Trophoblast cell (in vitro differentiated cells and primary cell): ENCODE data around the gene OR6C70.
"Not testable (repeated sequence)": the region's sequence is repeated elsewhere in the genome, so short reads cannot be mapped to it uniquely, and the experiment has no call there.

Source experiments
- DNase-seq, 2 donors: peaks; one replicate each; pipeline ENCODE4 v3.0.0-alpha.2; 2016
- H2AFZ ChIP-seq: 2 replicates; pipeline ENCODE4 v1.6.1; 2013; ENCODE audit warnings: low read length, moderate library complexity, mild to moderate bottlenecking; ENCODE audit not compliant: insufficient read depth, poor library complexity
- H2AK5ac ChIP-seq: 2 replicates; pipeline ENCODE4 v1.6.1; 2013; ENCODE audit warnings: mild to moderate bottlenecking, low read length
- H2BK120ac ChIP-seq: 2 replicates; pipeline ENCODE4 v1.6.1; 2013; ENCODE audit warnings: low read length, mild to moderate bottlenecking, moderate library complexity; ENCODE audit not compliant: insufficient read depth, poor library complexity
- H2BK12ac ChIP-seq: 2 replicates; pipeline ENCODE4 v1.6.1; 2013; ENCODE audit warnings: mild to moderate bottlenecking, low read length, moderate library complexity
- H2BK5ac ChIP-seq: 2 replicates; pipeline ENCODE4 v1.6.1; 2013; ENCODE audit warnings: low read length, low read depth, moderate library complexity, mild to moderate bottlenecking; ENCODE audit not compliant: poor library complexity
- H3K14ac ChIP-seq: 2 replicates; pipeline ENCODE4 v1.6.1; 2013; ENCODE audit warnings: mild to moderate bottlenecking, low read length
- H3K18ac ChIP-seq: 2 replicates; pipeline ENCODE4 v1.6.1; 2013; ENCODE audit warnings: mild to moderate bottlenecking, low read length
- H3K23ac ChIP-seq: 2 replicates; pipeline ENCODE4 v1.6.1; 2013; ENCODE audit warnings: low read length
- H3K27ac ChIP-seq: 2 replicates; pipeline ENCODE4 v1.5.1; 2013; ENCODE audit warnings: low read depth, mild to moderate bottlenecking, inconsistent platforms, low read length, moderate library complexity
- H3K27me3 ChIP-seq: 2 replicates; pipeline ENCODE4 v1.6.1; 2013; ENCODE audit warnings: inconsistent platforms, mild to moderate bottlenecking, low read length, moderate library complexity; ENCODE audit not compliant: insufficient read depth
- H3K36me3 ChIP-seq, 2 experiments: 1 replicate in 1 of 2; 2 replicates in 1 of 2; pipeline ENCODE4 v1.6.1; 2013; ENCODE audit warnings: low read length in 2 of 2, mild to moderate bottlenecking in 2 of 2, moderate library complexity in 1 of 2; ENCODE audit not compliant: insufficient read depth in 2 of 2, control insufficient read depth in 1 of 2
- H3K4ac ChIP-seq: 2 replicates; pipeline ENCODE4 v1.6.1; 2013; ENCODE audit warnings: low read depth, mild to moderate bottlenecking, low read length, moderate library complexity
- H3K4me1 ChIP-seq, 2 experiments: 1 replicate in 1 of 2; 2 replicates in 1 of 2; pipeline ENCODE4 v1.6.1; 2013; ENCODE audit warnings: low read length in 2 of 2, mild to moderate bottlenecking in 2 of 2, moderate library complexity in 1 of 2; ENCODE audit not compliant: insufficient read depth in 2 of 2, control insufficient read depth in 1 of 2
- H3K4me2 ChIP-seq: 2 replicates; pipeline ENCODE4 v1.6.1; 2013; ENCODE audit warnings: inconsistent platforms, mild to moderate bottlenecking, low read length, moderate library complexity
- H3K4me3 ChIP-seq: 2 replicates; pipeline ENCODE4 v1.5.1; 2013; ENCODE audit warnings: mild to moderate bottlenecking, low read depth, low read length, inconsistent platforms
- H3K79me1 ChIP-seq: one replicate; pipeline ENCODE4 v1.6.1; 2013; ENCODE audit warnings: low read length
- H3K79me2 ChIP-seq: 2 replicates; pipeline ENCODE4 v1.6.1; 2013; ENCODE audit warnings: low read length, mild to moderate bottlenecking; ENCODE audit not compliant: control insufficient read depth, insufficient read depth, poor library complexity
- H3K9ac ChIP-seq: 2 replicates; pipeline ENCODE4 v1.6.1; 2013; ENCODE audit warnings: mild to moderate bottlenecking, low read length
- H3K9me3 ChIP-seq: 2 replicates; pipeline ENCODE4 v1.6.1; 2013; ENCODE audit warnings: low read depth, mild to moderate bottlenecking, control low read depth, inconsistent platforms, low read length; ENCODE audit not compliant: insufficient read depth
- H4K12ac ChIP-seq: 2 replicates; pipeline ENCODE4 v1.6.1; 2013; ENCODE audit warnings: low read depth, mild to moderate bottlenecking, low read length, moderate library complexity
- H4K8ac ChIP-seq: 2 replicates; pipeline ENCODE4 v1.6.1; 2013; ENCODE audit warnings: low read depth, mild to moderate bottlenecking, low read length, moderate library complexity
- H4K91ac ChIP-seq: one replicate; pipeline ENCODE4 v1.6.1; 2013; ENCODE audit warnings: low read depth, mild to moderate bottlenecking, low read length, moderate library complexity
- WGBS: extraction: QIAGEN DNeasy Blood & Tissue Kit; methylation state at CpG from one replicate; pipeline ENCODE4 v1.1.7; 2013; ENCODE audit warnings: missing lambda C conversion rate; ENCODE audit not compliant: insufficient read length, insufficient coverage; ENCODE audit errors: extremely low coverage; 5-methylcytosine and 5-hydroxymethylcytosine counted together

Gene OR6C70

DNA sequence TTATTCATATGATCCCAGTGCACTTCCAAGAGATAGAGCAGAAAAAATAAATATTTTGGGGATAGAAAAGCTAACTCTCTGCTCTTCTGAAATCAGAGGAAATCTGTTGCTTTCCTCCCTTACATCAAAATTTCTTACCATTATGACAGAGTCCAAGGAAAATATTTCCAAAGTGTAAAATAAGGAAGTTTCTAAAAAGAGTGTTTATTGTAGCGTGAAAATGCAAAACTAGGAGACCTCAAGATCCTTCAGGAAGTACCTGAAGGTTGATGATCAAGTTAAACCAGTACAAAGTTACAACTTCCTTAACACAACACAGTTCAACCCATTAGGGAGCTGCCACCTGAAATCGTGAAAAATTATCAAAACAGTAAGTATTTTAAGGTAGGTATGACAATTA, 26.2 kb downstream of the OR6C70 start, which contains the start of gene OR6C2:
TSS of gene OR6C2 (plus strand) at position 301 of the 400 bp plus-strand sequence. CDS start 8,138 bp downstream, outside the sequence.
- Histone ChIP-seq H3K79me2 (no peaks in the 10 kb centered on the region), H3K36me3 (no peaks in the 10 kb centered on the region), H3K79me1 (no peaks in the 10 kb centered on the region), H3K4me1 (no peaks in the 10 kb centered on the region), H3K23ac (no peak within 1 kb of the TSS), H2BK120ac (no peak within 1 kb of the TSS), H3K9ac (no peak within 1 kb of the TSS), H3K27me3 (no peaks in the 10 kb centered on the region), H3K9me3 (no peaks in the 10 kb centered on the region), H3K4ac (no peak within 1 kb of the TSS), H4K12ac (no peak within 1 kb of the TSS), H4K91ac (no peak within 1 kb of the TSS), H3K4me3 (no peak within 1 kb of the TSS), H3K14ac (no peak within 1 kb of the TSS), H4K8ac (no peak within 1 kb of the TSS), H3K4me2 (no peak within 1 kb of the TSS), H3K18ac (no peak within 1 kb of the TSS), H2BK5ac (no peak within 1 kb of the TSS), H2BK12ac (no peak within 1 kb of the TSS), H2AK5ac (no peak within 1 kb of the TSS), H2AFZ (no peak within 1 kb of the TSS), H3K27ac (no peak within 1 kb of the TSS)
- no CpG with 5 or more reads among the region's 2 CpGs for WGBS
- DNase-seq: no peak

DNA sequence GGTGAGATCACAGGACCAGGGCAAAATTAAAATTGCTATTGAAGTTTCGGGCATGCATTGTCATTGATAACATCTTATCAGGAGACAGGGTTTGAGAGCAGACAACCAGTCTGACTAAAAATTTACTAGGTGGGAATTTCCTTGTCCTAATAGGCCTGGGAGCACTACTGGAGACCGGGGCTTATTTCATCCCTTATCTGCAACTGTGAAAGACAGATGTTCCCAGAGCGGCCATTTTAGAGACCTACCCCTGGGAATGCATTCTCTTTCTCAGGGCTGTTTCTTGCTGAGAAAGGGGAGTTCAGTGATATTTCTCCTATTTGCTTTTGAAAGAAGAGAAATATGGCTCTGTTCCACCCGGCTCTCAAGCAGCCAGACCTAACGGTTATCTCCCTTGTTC, 28.7 kb downstream of the OR6C70 start:
- not testable (repeated sequence) for H3K27me3 ChIP-seq, H2BK120ac ChIP-seq, H3K4me1 ChIP-seq, H3K27ac ChIP-seq, H3K18ac ChIP-seq, H3K36me3 ChIP-seq, H3K23ac ChIP-seq, H2AFZ ChIP-seq, H3K9me3 ChIP-seq, H3K79me1 ChIP-seq, H3K4me2 ChIP-seq, DNase-seq, H4K91ac ChIP-seq, H3K79me2 ChIP-seq, H2AK5ac ChIP-seq, H3K4ac ChIP-seq, H3K14ac ChIP-seq, H3K9ac ChIP-seq, H2BK5ac ChIP-seq, H4K8ac ChIP-seq, H3K4me3 ChIP-seq, H4K12ac ChIP-seq, H2BK12ac ChIP-seq
- WGBS: no CpG with 5 or more reads among the region's 5 CpGs

- no peaks in the 10 kb centered on the region for H3K4me1 ChIP-seq
- no peaks in the 10 kb centered on the region for H3K9me3 ChIP-seq
- H2AK5ac ChIP-seq: no peak overlapping the region
- H3K79me2 ChIP-seq: no peaks in the 10 kb centered on the region
- no peaks in the 10 kb centered on the region for H3K79me1 ChIP-seq
- H3K4ac ChIP-seq: no peak overlapping the region
- no peak overlapping the region for H3K9ac ChIP-seq
- no peak overlapping the region for H2BK12ac ChIP-seq
- H3K4me2 ChIP-seq: no peak overlapping the region
- no CpG with 5 or more reads among the region's 1 CpG for WGBS
- H3K18ac ChIP-seq: no peak overlapping the region
- H3K27me3 ChIP-seq: no peaks in the 10 kb centered on the region
- no peak overlapping the region for H3K23ac ChIP-seq
- H4K8ac ChIP-seq: no peak overlapping the region
- no peak overlapping the region for H2BK5ac ChIP-seq
- no peak overlapping the region for H4K12ac ChIP-seq
- no peak overlapping the region for H3K4me3 ChIP-seq
- no peak overlapping the region for H3K27ac ChIP-seq
- no peak for DNase-seq
- no peak overlapping the region for H2AFZ ChIP-seq
- H4K91ac ChIP-seq: no peak overlapping the region
- no peak overlapping the region for H2BK120ac ChIP-seq
- H3K36me3 ChIP-seq: no peaks in the 10 kb centered on the region
- no peak overlapping the region for H3K14ac ChIP-seq
Observed at GRCh38 chr12:55428331-55429243, 41.4 kb downstream of the OR6C70 start.

DNA sequence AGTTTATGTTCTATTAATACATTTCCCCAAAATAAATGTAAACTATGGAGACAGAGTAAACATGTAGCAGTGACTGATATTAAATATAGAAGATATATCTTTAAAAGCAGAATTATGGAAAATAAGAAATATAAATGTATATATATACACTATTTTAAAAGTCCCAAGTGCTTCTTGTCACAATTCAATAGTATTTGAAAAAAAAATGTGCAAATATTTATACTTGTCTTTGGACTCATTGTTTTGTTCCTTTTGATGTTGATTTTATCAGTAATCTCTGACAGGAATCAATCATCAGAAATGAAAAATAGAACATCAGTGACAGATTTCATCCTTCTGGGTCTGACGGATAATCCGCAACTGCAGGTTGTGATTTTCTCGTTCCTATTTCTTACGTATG, 44.0 kb downstream of the OR6C70 start, which contains the start of gene OR6C76:
TSS of gene OR6C76 (plus strand) at position 301 of the 400 bp plus-strand sequence. CDS start at position 301, 0 bp downstream.
- Histone ChIP-seq H2BK120ac (no peak within 1 kb of the TSS), H3K36me3 (no peaks in the 10 kb centered on the region)

More for the DNA sequence above, 44.0 kb downstream of the OR6C70 start, which contains the start of gene OR6C76:
- H3K18ac ChIP-seq: no peak within 1 kb of the TSS
- no peak within 1 kb of the TSS for H3K27ac ChIP-seq
- WGBS: no CpG with 5 or more reads among the region's 4 CpGs
- H3K4me1 ChIP-seq: no peaks in the 10 kb centered on the region
- no peak within 1 kb of the TSS for H3K4ac ChIP-seq
- no peak within 1 kb of the TSS for H2BK5ac ChIP-seq
- DNase-seq: no peak
- H3K9me3 ChIP-seq: no peaks in the 10 kb centered on the region
- no peak within 1 kb of the TSS for H4K8ac ChIP-seq
- H4K12ac ChIP-seq: no peak within 1 kb of the TSS
- H3K79me1 ChIP-seq: no peaks in the 10 kb centered on the region
- H4K91ac ChIP-seq: no peak within 1 kb of the TSS
- no peak within 1 kb of the TSS for H2AFZ ChIP-seq
- no peak within 1 kb of the TSS for H2AK5ac ChIP-seq
- H3K4me2 ChIP-seq: no peak within 1 kb of the TSS
- H3K14ac ChIP-seq: no peak within 1 kb of the TSS
- H3K4me3 ChIP-seq: no peak within 1 kb of the TSS
- no peak within 1 kb of the TSS for H2BK12ac ChIP-seq
- H3K27me3 ChIP-seq: no peaks in the 10 kb centered on the region
- H3K23ac ChIP-seq: no peak within 1 kb of the TSS
- H3K79me2 ChIP-seq: no peaks in the 10 kb centered on the region
- no peak within 1 kb of the TSS for H3K9ac ChIP-seq
